Stimulated activated CD4-positive, alpha-beta T cell treated with anti-CD3 and anti-CD28 coated beads, Interleukin-15, amount 100 ng/mL, for 1 hour (primary cell): ENCODE results near the gene NFIA.

ENCODE experiments used
- DNase-seq, 2 donors: peaks; one replicate each; pipeline ENCODE4 v3.0.0-alpha.2; 2020; ENCODE audit warnings: low read depth in 1 of 2, low spot score in 1 of 2

Gene NFIA

GRCh38 chr1:61083013-61083806 lies 849 bp downstream of the NFIA start:
- DNase-seq: peak in 1 of 2 donors; percentile 16

- no peak for DNase-seq
Observed at GRCh38 chr1:61083807-61084440, 1.6 kb downstream of the NFIA start.

- no peak for DNase-seq
Observed at GRCh38 chr1:61084491-61085031, 2.2 kb downstream of the NFIA start.

GRCh38 chr1:61085206-61085982 lies 3.0 kb downstream of the NFIA start:
- no peak for DNase-seq

GRCh38 chr1:61085983-61086644 lies 3.8 kb downstream of the NFIA start:
- DNase-seq: no peak

GRCh38 chr1:61087571-61087970 lies 5.2 kb downstream of the NFIA start:
- no peak for DNase-seq

GRCh38 chr1:61088163-61088974 lies 6.0 kb downstream of the NFIA start:
- DNase-seq: no peak

- no peak for DNase-seq
Observed at GRCh38 chr1:61089338-61089737, 7.0 kb downstream of the NFIA start.

- DNase-seq: no peak
Observed at GRCh38 chr1:61089741-61090140, 7.4 kb downstream of the NFIA start.

- DNase-seq: no peak
Observed at GRCh38 chr1:61090546-61091202, 8.3 kb downstream of the NFIA start.

GRCh38 chr1:61091455-61091854 lies 9.1 kb downstream of the NFIA start:
- DNase-seq: no peak

- no peak for DNase-seq
Observed at GRCh38 chr1:61092642-61093041, 10.3 kb downstream of the NFIA start.

GRCh38 chr1:61093525-61094137 lies 11.3 kb downstream of the NFIA start:
- no peak for DNase-seq

- DNase-seq: no peak
Observed at GRCh38 chr1:61094677-61095469, 12.5 kb downstream of the NFIA start.

GRCh38 chr1:61095470-61095812 lies 13.1 kb downstream of the NFIA start:
- DNase-seq: no peak

- DNase-seq: no peak
Observed at GRCh38 chr1:61097317-61097716, 15.0 kb downstream of the NFIA start.

- no peak for DNase-seq
Observed at GRCh38 chr1:61097722-61098121, 15.4 kb downstream of the NFIA start.

- DNase-seq: no peak
Observed at GRCh38 chr1:61098333-61098732, 16.0 kb downstream of the NFIA start.
